ENCODE results near the gene ADGRV1. TPM values are rescaled to one million over a fixed set of nuclear protein-coding genes. Genes with fewer than 3 reads are reported as not detected.

Gene ADGRV1
- total and polyA plus RNA-seq, 9 of the 15 experiments (the other 6 are each of a cell fraction or from before 2014, with no cell fraction given) = 21.7 to 156 (median 58.2) TPM

- TF ChIP-seq ZNF318 (IDR thresholded peaks at IDR 0.05; ENCODE audit: borderline replicate concordance in 1 of 2, low read depth in 1 of 2) (no peak), CREB1 (IDR thresholded peaks at IDR 0.05) (peak; percentile 19; the same call in 1 of the 2 replicates), CREB1 (CRISPR knock-in tag; IDR thresholded peaks at IDR 0.05) (no peak), SMARCA5 (IDR thresholded peaks at IDR 0.05) (no peak), TSC22D4 (tag; IDR thresholded peaks at IDR 0.05) (no peak), DNMT1 (IDR thresholded peaks at IDR 0.05) (no peak), RBBP5 (IDR thresholded peaks at IDR 0.05; ENCODE audit: borderline replicate concordance, insufficient read depth, low read length, poor library complexity, severe bottlenecking) (no peak), HMGXB4 (CRISPR knock-in tag; IDR thresholded peaks at IDR 0.05) (no peak), HNRNPL (IDR thresholded peaks at IDR 0.05; ENCODE audit: low read depth, low read length) (no peak), DDX20 (tag; IDR thresholded peaks at IDR 0.05; ENCODE audit: low read depth) (no peak), ZNF354B (CRISPR knock-in tag; IDR thresholded peaks at IDR 0.05) (no peak), CSDE1 (IDR thresholded peaks at IDR 0.05) (peak in 1 of 2 experiments; percentile 31; a peak in 1 of 4 replicates), CTCFL (IDR thresholded peaks at IDR 0.05; ENCODE audit: borderline replicate concordance, insufficient read depth, low read depth, low read length, poor library complexity, severe bottlenecking) (no peak), ZNF23 (CRISPR knock-in tag; IDR thresholded peaks at IDR 0.05) (no peak), TAF9B (IDR thresholded peaks at IDR 0.05; ENCODE audit: partially characterized antibody) (no peak), PHB2 (IDR thresholded peaks at IDR 0.05; ENCODE audit: low read depth) (no peak), EP300 (IDR thresholded peaks at IDR 0.05; ENCODE audit: low read length) (0 out of 2 replicates have a peak, but pooled peaks have one; percentile 27)
Measured at GRCh38 chr5:90548069-90548593, 10.5 kb upstream of the ADGRV1 start (continued).

Data from K562 (cell line).